HL-60 (cell line): ENCODE measurements around the gene GRWD1.

Experiments used
- GABPA ChIP-seq: IDR thresholded peaks from 2 replicates; pipeline ENCODE4 v1.6.1; 2012; ENCODE audit warnings: low read depth
- POLR2AphosphoS5 ChIP-seq: IDR thresholded peaks from 2 replicates; pipeline ENCODE4 v1.6.1; 2012; ENCODE audit warnings: low read depth
- TF ChIP-seq, protein P1 (sequence below): IDR thresholded peaks from one replicate; pipeline ENCODE4 v1.5.1; 2011; ENCODE audit warnings: low read length, control low read depth, inconsistent platforms; ENCODE audit not compliant: insufficient read depth

DNA sequence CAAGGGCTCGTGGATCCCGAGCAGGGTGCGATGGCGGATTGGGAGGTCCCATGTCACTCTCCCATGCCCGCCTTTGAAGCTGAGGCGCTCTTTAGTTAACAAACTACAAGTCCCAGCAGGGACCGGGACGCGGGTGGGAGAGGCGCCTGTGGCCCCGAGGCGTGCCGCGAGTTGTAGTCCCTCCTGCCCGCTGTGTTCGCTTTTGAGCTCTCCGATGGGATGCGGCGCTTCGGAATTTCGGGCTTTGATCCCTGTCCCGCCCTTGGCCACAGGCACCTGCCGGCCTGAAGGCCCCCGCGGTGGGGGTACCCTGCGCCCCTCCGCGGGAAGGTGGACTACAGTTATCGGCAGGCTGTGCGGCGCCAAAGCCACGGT, 34.4 kb downstream of the GRWD1 start:
- TF ChIP-seq, protein P1, sequence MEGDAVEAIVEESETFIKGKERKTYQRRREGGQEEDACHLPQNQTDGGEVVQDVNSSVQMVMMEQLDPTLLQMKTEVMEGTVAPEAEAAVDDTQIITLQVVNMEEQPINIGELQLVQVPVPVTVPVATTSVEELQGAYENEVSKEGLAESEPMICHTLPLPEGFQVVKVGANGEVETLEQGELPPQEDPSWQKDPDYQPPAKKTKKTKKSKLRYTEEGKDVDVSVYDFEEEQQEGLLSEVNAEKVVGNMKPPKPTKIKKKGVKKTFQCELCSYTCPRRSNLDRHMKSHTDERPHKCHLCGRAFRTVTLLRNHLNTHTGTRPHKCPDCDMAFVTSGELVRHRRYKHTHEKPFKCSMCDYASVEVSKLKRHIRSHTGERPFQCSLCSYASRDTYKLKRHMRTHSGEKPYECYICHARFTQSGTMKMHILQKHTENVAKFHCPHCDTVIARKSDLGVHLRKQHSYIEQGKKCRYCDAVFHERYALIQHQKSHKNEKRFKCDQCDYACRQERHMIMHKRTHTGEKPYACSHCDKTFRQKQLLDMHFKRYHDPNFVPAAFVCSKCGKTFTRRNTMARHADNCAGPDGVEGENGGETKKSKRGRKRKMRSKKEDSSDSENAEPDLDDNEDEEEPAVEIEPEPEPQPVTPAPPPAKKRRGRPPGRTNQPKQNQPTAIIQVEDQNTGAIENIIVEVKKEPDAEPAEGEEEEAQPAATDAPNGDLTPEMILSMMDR = no peak
- no peak for TF ChIP-seq GABPA
- no peak; the same call in 1 of the 2 replicates for TF ChIP-seq POLR2AphosphoS5
